ENCODE data around the gene GNA14. TPM values are rescaled to one million over a fixed set of nuclear protein-coding genes. Genes with fewer than 3 reads are reported as not detected.

The GNA14 gene
- total RNA-seq, 1 experiment from 2014 or later = not detected

Small RNA genes lying within 50 kb of the gene (small RNA-seq; reads per million reads assigned to genes)
- not detected for gene RNU6-1303P

All from Karpas-422 (cell line).